Measurements from ENCODE around the gene CAMK2A.
A peak's percentile ranks its signal among the peaks of the same experiment; 100 is the strongest.

The CAMK2A gene

DNA sequence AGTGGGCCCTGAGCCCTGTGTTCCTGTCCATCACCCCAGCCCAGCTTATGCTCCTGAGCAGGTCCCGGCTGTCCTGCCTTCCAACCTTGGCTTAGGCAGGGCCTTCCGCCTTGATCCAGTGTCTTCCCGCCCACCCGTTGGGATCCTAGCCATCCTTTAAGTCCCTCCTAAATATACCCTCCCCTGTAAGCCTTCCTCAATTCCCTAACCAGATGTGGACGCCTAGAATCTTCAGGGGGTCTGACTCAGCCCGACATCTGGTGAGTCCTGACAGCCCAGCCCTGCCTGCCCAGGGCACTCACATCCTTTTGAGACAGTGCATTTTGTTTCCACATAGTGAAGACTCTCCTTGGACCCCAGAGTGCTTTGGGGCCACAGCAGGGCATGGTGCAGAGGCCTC is 76.0 kb downstream of the CAMK2A start:
- DNase-seq (ENCODE audit: low read depth in 2 of 2) = no peak

DNA sequence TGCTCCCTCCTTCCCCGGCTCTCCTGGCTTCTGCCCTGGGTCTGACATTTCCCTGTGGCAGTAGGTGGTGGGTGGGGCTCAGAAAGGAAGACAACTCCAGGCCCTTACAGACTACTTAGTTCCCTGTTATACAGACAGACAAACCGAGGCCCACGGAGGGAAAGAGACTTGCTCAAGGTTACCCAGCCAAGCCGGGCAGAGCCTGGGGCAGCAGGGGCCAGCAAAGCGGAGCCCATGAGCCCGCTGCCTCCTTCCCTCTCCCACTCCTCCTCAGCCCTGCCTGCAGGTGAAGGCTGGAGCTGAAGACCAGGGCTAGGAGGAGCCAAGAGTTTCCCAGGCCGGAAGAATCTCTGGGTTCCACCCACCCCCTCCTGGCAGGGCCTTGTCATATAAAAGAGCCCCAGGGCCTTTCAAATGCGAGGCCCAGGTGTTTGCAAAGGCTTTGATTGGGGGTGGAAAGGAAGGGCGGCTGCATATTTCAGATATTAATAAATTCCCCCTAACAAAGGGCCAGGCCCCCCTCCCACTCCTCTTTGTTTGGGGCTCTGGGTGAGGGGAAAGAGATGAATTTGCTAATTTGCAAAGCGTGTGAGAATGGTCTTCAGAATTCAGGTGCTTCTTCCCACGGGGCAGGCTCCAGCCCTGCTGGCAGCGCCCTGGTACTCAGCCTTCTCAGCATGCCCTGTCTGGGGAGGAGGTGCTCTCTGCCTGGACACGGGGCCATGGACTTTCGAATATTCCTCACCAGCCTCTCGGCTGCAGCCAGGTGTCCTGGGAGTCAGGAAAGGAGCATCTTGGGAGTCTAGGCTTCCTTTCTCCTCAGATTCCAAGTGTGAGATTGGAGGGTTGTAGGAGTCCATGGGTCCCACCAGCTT is 78.2 kb downstream of the CAMK2A start:
- DNase-seq (ENCODE audit: low read depth in 2 of 2) = no peak

DNA sequence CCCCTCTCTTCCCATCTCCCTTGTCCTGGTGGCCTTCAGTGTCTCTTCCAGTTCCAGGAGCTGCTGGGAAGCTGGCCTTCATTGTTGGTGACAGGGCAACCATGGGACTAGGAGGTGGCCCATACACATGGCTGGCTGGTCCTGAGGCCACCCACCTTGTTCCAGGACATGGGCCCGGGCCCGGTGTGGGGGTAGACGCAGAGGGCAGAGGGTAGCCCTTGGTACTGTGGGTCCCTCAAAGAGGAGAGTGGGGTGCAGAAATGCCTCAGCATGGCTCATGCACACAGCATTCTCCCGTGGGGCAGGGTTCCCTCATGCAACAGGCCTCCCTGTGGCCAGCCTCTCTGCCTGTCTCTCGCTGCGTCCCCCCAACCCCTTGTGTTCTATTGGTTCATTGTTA is 78.9 kb downstream of the CAMK2A start:
- DNase-seq (ENCODE audit: low read depth in 2 of 2) = no peak

DNA sequence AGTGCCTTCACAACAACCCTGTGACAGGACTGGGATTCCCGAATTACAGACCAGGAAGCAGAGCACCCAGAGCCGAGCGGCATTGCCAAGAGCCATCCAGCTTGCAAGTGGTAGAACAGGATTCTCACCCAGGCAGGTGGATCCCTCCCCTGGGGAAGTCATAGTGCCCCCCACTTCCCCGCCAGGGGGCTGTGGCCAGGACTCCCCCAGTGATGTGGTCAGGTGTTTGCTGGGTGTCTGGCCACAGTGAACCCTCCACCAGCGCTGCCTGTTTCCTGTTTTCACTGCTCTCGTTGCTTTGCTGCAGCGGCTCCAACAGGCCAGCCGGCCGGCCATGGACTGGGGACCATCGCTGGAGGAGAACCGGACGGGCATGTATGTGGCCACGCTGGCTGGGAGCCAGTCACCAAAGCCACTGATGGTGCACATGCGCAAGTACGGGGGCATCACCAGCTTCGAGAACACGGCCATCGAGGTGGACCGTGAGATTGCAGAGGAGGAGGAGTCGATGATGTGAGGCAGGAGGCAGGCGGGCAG is 80.4 kb downstream of the CAMK2A start:
- DNase-seq (ENCODE audit: low read depth in 2 of 2) = peak in 1 of 2 donors; percentile 2

DNA sequence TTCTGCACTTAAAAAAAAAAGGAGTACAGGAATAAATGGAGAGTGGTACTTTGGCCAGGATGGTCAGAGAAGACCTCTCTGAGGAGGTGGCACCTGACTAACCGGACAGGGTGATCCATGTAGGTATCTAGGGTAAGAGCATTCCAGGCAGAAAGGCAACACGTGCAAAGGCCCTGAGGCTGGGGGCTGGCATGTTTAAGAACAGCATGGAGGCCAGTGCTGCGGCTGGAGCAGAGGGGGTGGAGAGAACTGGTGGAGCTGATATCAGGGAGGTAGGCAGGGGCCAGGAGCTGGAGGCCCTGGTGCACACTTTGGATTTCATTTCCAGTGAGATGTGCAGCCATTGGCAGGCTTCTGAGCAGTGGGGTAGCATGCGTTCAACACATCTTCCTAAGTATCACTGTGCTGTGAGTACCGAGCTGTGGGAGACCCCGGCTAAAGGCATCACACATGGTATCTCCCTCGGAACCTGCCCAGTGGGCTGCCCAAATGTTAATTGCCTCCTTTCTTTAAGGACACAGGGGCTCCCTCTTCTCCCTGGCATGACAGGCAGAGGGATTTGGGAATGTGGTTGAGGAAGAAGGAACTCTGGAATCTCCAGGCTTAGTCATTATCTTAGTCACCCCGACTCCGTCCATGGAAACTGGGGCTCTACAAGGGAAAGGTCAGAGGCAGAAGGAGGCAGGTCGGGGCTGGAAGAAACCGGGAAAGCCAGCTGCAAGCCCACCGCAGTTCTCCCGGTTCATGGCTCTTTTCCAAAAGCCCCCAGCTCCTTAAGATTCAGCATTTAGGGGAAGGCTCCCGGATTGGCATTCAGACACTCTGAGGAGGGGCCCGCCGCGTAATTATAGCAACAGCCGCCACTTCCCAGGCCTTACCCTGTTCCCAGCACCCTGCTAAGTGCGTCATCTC is 81.1 kb downstream of the CAMK2A start:
- no peak for DNase-seq (ENCODE audit: low read depth in 2 of 2)

DNA sequence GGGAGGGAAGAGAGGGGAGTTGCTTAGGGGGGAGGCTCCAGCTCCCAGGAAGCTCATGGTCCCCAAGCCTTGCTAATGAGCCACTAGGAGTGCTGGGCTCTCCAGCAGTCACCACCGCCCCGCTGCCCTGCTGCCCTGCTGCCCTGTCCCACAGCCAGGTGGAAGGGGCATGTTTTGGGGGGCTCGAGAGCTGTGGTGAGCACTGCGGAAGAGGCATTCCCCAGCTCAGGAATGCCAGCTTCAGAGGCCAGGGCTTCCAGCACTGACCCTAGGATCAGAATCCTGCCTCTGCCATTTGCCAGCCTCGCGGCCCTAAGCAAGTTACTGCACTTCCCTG is 82.8 kb downstream of the CAMK2A start:
- no peak for DNase-seq (ENCODE audit: low read depth in 2 of 2)

DNA sequence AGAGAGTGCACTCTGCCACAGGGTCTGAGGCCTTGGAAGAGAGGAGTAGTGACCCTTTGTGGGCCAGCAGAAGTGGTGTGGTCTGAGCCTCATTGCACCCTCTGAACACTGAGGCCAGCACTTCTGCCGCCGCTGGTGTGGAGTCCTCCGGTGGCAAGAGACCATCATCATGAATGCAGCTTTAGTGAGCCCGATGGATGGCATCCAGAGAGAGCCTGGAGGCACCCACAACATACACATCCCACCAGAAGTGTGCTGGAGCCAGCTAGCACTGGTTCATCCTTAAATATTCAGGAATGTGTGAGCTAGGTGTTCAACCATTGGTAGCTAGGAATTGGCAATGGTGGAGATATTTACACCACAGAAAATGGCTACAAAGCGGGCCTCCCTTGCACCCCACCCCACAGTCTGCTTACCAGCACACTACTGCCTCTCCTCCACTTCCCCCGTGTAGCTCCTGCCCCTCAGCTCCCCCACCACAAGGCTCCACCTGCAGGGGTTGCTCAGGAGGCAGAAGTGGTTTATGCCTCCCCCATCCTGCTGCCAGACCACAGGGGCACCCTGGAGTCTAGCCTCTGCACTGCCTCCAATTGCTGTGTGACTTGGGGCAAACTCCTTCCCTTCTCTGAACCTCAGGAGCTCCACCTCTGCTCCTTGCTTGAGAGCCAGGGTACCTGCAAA is 83.3 kb downstream of the CAMK2A start:
- no peak for DNase-seq (ENCODE audit: low read depth in 2 of 2)

DNA sequence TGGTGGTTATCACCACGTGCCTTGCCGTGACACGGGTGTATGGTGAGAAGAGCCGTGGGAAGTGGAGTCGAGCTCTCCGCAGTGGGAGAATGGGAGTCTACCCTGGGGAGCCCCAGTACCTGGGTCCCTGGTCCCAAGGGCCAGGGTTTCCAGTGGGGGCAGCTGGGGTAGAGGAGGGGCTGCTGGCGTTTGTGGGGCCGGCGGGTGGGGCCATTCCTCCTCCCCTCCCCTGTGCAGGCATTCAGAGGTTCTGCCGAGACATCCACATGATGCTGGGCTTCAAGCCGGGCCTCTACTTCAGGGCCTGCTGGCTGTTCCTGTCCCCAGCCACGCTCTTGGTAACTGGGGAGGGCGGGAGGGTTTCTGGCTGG is 85.0 kb downstream of the CAMK2A start:
- DNase-seq (ENCODE audit: low read depth in 2 of 2) = no peak

DNA sequence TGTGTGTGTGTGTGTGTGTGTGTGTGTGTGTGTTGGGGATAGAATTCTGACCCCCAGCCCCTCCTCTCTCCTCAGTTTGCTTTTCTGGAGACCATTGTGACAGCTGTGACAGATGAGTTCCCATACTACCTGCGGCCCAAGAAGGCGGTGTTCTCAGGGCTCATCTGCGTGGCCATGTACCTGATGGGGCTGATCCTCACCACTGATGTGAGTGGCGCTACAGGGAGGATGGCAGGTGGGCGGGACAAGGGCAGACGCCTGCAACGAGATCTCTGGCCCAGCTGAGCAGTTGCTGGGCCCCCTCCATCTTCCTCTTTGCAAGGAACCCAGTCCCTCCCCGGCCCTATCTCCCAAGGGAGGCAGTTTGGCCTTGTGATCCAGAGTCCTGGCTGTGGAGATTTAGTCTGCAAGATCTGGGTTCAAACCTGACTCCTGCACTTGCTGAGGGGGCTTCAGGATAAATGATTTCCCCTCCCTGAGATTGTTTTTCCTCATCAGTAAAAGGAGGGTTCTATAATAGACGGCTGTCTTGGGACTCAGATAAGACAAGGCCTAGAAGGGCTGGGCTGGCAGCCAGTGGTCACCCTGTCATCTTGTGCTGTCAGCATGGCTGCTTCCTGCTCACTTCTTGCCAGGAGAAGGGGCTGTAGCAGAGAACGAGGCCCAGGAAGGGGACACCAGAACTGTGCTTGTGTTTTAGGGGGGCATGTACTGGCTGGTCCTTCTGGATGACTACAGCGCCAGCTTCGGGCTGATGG is 85.6 kb downstream of the CAMK2A start:
- DNase-seq (ENCODE audit: low read depth in 2 of 2) = no peak

DNA sequence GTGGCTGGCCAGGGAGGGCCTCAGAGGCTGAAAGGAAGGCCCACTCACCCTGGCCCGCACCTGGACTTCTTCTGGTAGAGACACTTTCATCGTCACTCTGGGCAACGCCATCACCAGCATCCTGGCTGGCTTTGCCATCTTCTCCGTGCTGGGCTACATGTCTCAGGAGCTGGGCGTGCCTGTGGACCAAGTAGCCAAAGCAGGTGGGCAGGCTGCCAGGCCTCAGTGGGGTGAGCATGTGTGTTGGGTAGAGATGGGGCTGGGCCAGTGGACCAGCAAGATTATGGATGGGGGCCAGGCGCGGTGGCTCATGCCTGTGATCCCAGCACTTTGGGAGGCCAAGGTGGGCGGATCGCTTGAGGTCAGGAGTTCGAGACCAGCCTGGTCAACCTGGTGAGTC is 87.1 kb downstream of the CAMK2A start:
- DNase-seq (ENCODE audit: low read depth in 2 of 2) = no peak

DNA sequence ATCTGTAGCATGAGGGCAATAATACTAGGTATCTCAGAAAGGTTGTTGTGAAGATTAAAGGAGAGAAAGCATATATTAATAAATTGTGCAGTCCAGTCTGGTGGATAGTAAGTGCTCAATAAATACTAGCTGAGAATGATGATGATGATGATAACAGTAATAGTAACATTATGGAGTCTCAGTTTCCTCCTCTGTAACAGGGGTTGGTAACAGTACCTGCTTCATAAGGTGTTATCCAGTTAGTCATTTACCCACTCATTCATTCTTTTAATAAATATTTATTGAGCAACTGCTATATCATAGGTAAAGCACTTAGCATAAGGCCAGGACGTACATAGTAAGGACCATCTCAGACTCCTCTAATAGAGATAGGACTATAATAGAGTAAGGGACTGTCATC is 92.1 kb downstream of the CAMK2A start:
- DNase-seq (ENCODE audit: low read depth in 2 of 2) = no peak

DNA sequence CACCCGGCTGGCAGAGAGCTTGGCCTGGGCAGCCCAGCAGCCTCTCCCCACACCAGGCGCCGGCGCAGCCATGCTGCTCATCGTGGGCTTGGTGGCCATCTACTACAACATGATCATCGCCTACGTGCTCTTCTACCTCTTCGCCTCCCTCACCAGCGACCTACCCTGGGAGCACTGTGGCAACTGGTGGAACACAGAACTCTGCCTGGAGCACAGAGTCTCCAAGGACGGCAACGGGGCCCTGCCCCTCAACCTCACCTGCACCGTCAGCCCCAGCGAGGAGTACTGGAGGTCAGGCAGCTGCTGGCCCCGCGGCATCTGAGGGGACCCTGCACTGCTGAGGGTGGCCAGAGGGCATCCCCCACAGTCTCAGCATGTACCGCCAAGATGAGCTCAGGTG is 92.6 kb downstream of the CAMK2A start:
- no peak for DNase-seq (ENCODE audit: low read depth in 2 of 2)

DNA sequence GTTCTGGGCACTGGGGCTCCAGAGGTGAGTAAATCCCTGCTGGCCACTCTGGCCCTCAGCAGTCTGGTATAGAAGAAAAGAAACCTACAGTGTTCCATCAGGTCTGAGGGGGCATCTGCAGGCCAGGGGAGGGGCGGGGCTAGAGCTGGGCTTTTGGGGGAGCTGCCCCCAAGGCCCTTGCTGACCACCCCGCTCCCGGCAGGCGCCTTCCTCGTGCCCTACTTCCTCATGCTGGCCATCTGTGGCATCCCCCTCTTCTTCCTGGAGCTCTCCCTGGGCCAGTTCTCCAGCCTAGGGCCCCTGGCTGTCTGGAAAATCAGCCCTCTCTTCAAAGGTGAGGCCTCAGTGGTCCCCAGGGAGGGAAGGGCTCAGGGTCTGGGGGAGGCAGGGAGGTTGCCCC is 93.1 kb downstream of the CAMK2A start:
- DNase-seq (ENCODE audit: low read depth in 2 of 2) = no peak

DNA sequence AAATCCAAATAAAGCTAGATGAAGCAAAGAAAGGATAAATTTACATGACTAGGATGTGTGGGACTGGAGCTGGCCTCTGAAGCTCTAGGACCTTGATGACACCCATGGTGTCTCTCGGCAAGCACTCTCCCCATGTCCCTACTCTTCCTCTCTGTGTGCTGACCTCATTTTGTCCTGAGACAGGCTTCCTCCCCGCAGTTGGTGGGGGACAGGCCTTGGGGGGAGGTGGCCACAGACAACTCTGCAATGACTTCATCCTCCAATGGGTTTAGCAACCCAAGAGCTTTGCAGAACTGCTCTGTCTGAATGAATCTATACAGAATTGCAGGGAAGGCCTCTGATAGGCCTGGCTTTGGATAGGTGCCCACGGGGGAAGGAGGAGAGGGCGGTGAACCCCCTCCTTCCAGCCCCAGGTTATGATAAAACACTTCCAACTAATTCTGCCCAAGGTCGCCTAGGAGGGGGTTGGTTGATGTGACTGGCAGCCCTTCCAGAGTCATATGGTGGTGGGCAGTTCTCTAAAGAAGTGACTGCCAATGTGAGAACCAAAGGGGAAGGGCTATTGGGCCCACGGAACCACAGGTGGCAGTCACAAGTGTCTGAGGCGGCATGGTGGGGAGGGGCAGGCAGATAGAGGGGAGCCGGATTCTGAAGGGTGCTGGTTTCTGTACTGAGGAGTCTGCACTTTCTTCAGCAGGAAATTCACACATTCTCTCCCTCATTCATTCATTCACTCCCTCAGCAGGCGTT is 93.7 kb downstream of the CAMK2A start:
- DNase-seq (ENCODE audit: low read depth in 2 of 2) = no peak

DNA sequence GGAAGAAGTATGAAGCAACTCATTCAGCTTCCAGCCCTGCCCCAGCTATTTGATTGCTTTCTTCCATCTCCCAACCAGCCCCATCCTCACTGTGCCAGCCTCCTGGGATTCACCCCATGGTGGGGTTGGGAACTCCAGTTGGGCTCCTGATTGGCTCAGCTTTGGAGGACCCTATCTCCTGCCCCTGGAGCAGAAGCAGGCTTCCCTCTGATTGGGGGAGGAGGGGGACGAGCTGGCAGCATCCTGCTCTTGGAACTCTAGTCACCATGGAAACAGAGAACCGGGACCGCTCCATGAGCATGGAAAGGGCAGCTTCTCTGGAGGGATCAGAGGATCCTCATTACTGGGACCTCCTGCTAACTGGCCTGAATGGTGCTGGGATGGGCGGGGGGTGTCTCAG is 97.1 kb downstream of the CAMK2A start:
- no peak for DNase-seq (ENCODE audit: low read depth in 2 of 2)

DNA sequence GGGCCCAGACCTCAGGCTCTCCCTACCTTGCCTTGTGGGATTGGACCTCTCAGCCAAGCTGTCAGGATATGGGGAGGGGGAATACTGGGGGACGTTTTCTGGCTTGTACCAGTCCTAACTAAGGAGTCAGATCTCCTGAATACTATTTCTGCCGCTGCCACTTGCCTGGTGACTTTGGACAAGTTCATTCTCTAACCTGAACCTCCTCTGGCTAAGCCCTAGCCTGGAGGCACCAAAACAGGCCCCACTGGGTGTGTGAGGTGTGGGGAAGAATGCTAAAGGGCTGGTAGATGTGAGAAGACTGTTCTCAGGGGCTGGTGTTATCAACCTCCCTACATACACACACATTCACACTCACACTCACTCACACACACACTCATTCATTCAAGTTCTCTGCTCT is 98.6 kb downstream of the CAMK2A start:
- no peak for DNase-seq (ENCODE audit: low read depth in 2 of 2)

DNA sequence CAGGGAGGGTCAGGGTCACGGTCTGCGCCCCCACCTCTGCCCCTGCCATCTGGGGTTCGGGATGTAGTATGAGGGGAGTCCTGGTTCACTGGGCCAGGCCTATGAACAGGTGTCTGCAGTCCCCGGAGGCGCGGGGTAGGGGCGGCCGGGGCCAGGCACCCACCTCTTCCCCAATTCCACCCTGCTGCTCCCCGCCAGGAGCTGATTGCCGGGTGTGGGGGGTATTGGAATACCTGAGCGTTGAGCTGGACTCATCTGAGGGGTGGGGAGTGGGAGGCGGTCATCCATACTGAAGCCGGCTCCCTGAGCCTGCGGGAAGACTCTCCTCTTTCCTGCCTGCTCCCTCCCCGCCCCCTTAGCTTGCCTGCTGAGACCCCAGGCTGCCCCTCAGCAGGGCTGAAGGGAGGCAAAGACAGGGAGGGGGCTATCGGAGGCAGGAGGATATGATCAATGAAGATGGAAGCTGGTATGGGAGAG is 99.0 kb downstream of the CAMK2A start:
- DNase-seq (ENCODE audit: low read depth in 2 of 2) = no peak

DNA sequence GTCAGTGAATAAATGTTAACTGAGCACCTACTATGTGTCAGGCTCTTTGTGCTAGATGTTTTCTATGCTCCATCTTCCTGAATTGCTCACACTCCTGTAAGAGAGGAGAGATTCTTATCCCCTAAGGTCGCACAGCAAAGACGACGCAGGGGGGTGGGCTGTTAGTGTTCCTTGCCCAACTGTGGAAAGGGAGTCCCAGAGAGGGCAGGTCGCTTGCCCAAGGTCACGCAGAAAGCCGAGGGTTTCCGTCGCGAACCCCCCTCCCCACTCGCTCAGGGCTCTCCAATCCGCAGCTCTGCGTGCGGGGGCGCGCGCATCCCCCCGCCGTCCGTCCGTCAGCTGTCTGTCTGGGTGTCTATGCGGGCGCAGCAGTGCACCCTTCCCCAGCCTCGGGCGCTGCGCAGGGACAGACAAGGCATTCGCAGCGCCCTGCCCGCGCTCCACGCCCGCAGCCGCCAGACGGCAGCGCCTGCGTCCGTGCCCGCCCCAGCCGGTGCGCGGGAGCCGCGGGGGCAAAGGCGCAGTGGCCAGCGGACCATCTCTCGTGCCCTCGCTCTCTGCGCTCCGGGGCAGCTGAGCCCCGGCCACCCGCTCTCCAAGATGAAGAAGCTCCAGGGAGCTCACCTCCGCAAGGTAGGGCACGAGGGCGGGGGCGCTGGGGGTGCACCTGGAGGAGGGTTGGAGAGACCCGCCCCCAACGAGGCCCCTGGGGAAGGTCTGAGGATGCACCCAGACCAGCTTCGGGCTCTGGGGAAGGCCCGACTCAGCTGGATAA is 99.7 kb downstream of the CAMK2A start, which contains the start of gene SLC6A7:
TSS of gene SLC6A7 (plus strand) at position 335 of the 775 bp plus-strand sequence. CDS start at position 601, 266 bp downstream.
- no peak for DNase-seq (ENCODE audit: low read depth in 2 of 2)

DNA sequence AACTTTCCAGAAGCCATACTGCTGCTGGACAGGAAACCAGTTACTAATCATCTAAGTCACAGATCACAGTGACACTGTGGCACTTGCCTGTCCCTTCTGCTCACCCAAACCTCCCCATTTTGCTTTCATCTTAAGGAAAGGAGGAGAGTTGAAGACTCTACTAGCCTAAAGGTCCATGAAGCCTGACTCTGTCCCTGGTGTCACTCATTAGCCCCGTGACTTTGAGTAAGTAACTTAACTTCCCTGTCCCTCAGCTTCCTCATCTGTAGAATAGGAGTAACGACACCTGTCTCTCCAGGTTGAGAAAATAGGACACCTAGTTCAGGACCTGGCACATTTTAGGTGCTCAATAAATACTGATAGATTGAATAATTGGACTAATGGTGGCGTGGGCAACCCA is 100.2 kb downstream of the CAMK2A start:
- no peak for DNase-seq (ENCODE audit: low read depth in 2 of 2)

All from stimulated activated CD8-positive, alpha-beta memory T cell treated with anti-CD3 and anti-CD28 coated beads, Interleukin-7, amount 100 ng/mL, for 1 hour (primary cell).